GM12872 (cell line): ENCODE measurements around the gene RNF182.

Source experiments
- CTCF ChIP-seq: IDR thresholded peaks from 3 replicates; pipeline ENCODE4 v1.5.1; 2011; ENCODE audit warnings: low read depth, mild to moderate bottlenecking, low read length, moderate library complexity; ENCODE audit not compliant: insufficient read depth

Gene RNF182

GRCh38 chr6:14012313-14013030, 87.7 kb downstream of the RNF182 start:
- TF ChIP-seq CTCF, result no peak

DNA sequence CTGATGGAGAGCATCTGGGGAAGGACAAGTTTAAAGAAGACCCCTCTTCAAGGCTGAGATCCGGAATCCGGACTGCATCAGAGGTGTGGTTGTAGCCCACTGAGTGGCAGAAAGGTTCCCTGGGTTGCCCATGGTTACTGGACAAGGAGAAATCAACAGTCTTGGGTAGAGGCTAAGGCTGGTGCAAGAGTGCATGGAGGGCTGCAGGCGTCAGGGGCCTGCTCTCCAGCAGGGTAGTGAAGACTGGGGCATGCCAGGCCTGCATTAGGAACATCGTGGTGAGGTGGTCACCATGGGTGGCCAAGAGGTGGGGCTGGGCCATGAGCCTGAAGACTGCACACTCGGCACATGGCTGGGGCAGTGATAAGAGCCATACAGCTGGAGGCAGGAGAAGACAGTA, 91.2 kb downstream of the RNF182 start:
- no peak for TF ChIP-seq CTCF

DNA sequence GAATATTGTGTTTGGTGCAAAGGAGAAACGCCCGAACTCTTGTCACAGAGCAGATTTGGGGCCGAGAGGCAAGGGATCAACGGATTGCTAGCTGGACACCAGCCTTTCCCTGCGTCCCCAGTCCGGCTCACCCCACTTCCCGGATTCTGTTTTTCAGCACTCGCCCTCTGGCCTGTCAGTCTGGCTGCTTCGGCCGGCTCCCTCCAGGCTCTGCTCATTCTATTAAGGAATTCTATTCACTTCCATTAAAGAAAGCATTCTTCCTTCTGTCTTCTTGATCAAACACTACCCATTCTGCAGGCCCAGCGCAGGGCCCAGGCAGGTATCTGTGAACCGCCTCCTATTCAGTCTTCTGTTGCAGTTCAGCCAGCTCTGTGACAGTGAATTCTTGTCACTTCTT, 91.7 kb downstream of the RNF182 start:
- TF ChIP-seq CTCF, result no peak

DNA sequence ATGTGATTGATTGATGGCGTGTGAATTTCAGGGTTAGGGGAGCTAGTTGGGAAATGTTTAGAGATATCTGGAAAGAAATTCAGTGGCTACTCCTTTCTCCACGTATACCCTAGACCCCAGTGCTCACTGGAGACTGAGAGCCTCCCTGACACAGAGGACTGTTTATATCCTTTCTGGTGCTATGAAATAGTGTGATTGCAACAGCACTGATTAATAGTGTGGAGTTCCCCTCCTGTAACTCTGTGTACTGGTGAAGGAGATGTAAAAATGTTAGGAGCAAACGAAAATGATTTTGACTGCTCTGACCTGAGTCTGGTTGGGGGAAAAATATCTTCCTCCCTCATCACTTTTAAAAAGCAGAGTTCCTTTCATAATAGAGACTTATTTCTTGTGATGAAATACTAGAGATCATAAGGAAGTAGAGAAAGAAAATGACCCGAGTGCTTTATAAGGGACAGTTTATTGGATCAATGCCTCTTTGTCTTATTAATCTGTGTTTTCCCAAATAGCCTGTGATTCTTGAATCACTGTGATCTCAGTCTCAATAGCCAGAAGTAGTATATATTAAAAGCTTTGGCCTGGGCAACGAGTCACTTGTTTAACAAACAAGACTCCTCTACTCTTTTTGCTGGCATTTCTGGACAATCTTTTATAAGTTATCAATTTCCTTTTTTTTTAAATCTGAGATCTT, 92.3 kb downstream of the RNF182 start:
- TF ChIP-seq CTCF, result no peak

- TF ChIP-seq CTCF, result no peak
These were observed 93.1 kb downstream of the RNF182 start for GRCh38 chr6:14017626-14018475.

DNA sequence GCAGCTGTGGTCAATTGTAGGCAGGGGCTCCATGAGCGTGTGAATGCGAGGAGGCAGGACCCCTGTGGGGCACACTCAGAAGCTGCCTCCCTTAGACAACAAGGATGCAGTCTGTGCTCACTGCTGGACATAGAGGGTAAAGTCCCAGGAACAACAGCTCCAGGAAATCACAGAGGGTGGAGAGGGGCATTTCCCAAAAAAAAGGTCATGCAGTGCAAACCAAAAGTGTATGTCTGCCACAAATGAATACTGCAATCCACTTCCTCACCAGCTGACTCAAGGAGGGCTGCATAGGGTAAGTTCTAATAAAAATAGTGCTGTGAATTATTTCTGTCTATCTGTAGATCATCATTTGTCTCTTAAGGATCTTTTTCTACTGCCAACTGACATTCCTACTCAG, 95.8 kb downstream of the RNF182 start:
- TF ChIP-seq CTCF, result no peak

DNA sequence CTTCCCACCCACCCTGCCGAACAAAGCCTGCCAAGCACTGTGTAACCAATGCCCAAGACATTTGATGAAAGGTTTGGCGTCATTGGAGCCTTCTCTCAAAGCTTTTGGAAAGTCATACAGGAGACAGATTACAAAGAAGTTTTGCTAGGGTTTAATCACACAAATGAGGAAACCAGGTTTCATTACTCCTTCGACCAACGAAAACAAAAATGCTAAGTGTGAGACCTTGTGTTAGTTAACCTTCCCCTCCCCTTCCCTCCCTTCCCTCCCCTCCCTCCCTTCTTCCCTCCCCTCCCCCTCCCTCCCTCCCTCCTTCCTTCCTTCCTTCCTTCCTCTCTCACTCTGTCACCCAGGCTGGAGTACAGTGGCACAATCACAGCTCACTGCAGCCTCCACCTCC, 96.7 kb downstream of the RNF182 start:
- no peak for TF ChIP-seq CTCF
